GM19035 (cell line): Measurements from ENCODE around the gene MED27.

Experiments
- ATAC-seq: cut with Tn5 transposase; IDR thresholded peaks from one replicate; pipeline ENCODE4 v1.9.1; 2021; ENCODE audit not compliant: unreplicated experiment

Gene MED27

GRCh38 chr9:132000659-132001058 is 79.0 kb downstream of the MED27 start:
- ATAC-seq, result no peak

- no peak for ATAC-seq
These were observed 79.7 kb downstream of the MED27 start for GRCh38 chr9:131999692-132000551.

- no peak for ATAC-seq
These were observed 81.9 kb downstream of the MED27 start for GRCh38 chr9:131997779-131998178.

- ATAC-seq, result no peak
These were observed 82.6 kb downstream of the MED27 start for GRCh38 chr9:131997076-131997475.

- ATAC-seq, result no peak
These were observed 84.3 kb downstream of the MED27 start for GRCh38 chr9:131995382-131995781.

- ATAC-seq, result no peak
These were observed 85.1 kb downstream of the MED27 start for GRCh38 chr9:131994364-131995125.

GRCh38 chr9:131992906-131993657 is 86.6 kb downstream of the MED27 start:
- no peak for ATAC-seq

GRCh38 chr9:131987232-131987631 is 92.4 kb downstream of the MED27 start:
- ATAC-seq, result no peak

GRCh38 chr9:131986576-131986975 is 93.1 kb downstream of the MED27 start:
- ATAC-seq, result no peak

GRCh38 chr9:131986089-131986488 is 93.6 kb downstream of the MED27 start:
- no peak for ATAC-seq

GRCh38 chr9:131984564-131984963 is 95.1 kb downstream of the MED27 start:
- ATAC-seq, result no peak

- ATAC-seq, result no peak
These were observed 96.9 kb downstream of the MED27 start for GRCh38 chr9:131982671-131983239.

GRCh38 chr9:131982102-131982501 is 97.6 kb downstream of the MED27 start:
- no peak for ATAC-seq

- no peak for ATAC-seq
These were observed 98.4 kb downstream of the MED27 start for GRCh38 chr9:131981116-131981776.

GRCh38 chr9:131980267-131981016 is 99.2 kb downstream of the MED27 start:
- ATAC-seq, result no peak

- ATAC-seq, result no peak
These were observed 102.4 kb downstream of the MED27 start for GRCh38 chr9:131977109-131977838.

GRCh38 chr9:131976157-131977108 is 103.2 kb downstream of the MED27 start:
- no peak for ATAC-seq

- ATAC-seq, result no peak
These were observed 106.8 kb downstream of the MED27 start for GRCh38 chr9:131972889-131973288.
